Upper lobe of left lung (tissue), 4 donors: Measurements from ENCODE around the gene TES.

Experiments
- CTCF ChIP-seq, 6 experiments: fragments of 450-650 bp in 4 of 6; fragments of 200-600 bp in 2 of 6; sonication (generic) in 2 of 6; IDR thresholded peaks; one replicate each; pipeline ENCODE4 v1.5.1; 2016 to 2019; ENCODE audit warnings: antibody characterized with exemption in 6 of 6
- POLR2A ChIP-seq, 4 donors: fragments of 450-650 bp; IDR thresholded peaks; one replicate each; pipeline ENCODE4 v1.5.1; 2016 to 2017; ENCODE audit warnings: antibody characterized with exemption in 4 of 4, mild to moderate bottlenecking in 2 of 4
- POLR2AphosphoS5 ChIP-seq, 2 donors: sonication (generic); formaldehyde crosslinking; IDR thresholded peaks; one replicate each; pipeline ENCODE4 v1.5.1; 2017; ENCODE audit warnings: antibody characterized with exemption in 2 of 2

- TF ChIP-seq POLR2A (IDR thresholded peaks at IDR 0.05) = no peak
- no peak for TF ChIP-seq POLR2AphosphoS5 (IDR thresholded peaks at IDR 0.05)
- no peak for TF ChIP-seq CTCF (IDR thresholded peaks at IDR 0.05)
Observed at GRCh38 chr7:116197360-116197759, 13.0 kb upstream of the TES start.
